GM12873 (cell line): ENCODE results near the gene SIRT6.

Experiments used
- TF ChIP-seq, protein P1 (sequence below): IDR thresholded peaks from 2 replicates; pipeline ENCODE4 v1.5.1; 2012; ENCODE audit warnings: low read depth, mild to moderate bottlenecking, moderate library complexity, low read length, control low read depth; ENCODE audit not compliant: insufficient read depth; ENCODE audit errors: missing control alignments

The SIRT6 gene

DNA sequence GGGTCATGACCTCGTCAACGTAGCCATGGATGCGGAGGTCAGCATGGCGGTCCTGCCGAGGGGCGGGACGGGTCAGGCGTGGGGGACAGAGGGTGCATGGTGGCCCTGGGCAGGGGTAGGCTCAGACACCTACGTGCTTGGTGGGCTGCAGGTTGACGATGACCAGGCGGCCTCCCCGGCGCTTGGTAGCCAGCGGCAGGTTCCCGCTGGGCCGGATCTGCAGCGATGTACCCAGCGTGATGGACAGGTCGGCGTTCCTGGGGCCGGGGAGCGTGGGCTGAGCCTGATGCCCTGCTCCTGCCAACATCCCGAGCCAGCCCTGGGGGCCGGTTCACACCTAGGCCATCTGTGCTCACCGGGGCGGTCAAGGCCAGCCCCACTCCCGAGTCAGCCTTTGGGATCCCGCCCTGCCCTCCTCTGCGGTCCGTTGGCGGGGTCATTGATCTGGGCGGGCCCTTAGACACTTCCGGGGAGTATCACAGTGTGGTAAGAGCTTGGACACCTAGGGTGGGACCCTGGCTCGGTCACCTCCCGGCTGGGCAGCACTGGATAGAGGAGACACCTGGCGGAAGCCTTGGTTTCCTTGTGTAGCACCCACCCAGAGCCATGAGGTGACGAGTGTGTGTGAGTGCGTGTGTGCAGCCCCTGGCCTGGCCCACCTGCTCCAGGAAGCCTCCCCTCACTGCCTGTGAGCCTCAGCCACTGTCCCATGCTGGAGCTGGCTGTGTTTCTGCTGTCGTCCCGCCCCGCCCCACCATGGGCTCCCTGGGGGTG is 7.3 kb downstream of the SIRT6 start:
- TF ChIP-seq, protein P1, sequence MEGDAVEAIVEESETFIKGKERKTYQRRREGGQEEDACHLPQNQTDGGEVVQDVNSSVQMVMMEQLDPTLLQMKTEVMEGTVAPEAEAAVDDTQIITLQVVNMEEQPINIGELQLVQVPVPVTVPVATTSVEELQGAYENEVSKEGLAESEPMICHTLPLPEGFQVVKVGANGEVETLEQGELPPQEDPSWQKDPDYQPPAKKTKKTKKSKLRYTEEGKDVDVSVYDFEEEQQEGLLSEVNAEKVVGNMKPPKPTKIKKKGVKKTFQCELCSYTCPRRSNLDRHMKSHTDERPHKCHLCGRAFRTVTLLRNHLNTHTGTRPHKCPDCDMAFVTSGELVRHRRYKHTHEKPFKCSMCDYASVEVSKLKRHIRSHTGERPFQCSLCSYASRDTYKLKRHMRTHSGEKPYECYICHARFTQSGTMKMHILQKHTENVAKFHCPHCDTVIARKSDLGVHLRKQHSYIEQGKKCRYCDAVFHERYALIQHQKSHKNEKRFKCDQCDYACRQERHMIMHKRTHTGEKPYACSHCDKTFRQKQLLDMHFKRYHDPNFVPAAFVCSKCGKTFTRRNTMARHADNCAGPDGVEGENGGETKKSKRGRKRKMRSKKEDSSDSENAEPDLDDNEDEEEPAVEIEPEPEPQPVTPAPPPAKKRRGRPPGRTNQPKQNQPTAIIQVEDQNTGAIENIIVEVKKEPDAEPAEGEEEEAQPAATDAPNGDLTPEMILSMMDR, result no peak

DNA sequence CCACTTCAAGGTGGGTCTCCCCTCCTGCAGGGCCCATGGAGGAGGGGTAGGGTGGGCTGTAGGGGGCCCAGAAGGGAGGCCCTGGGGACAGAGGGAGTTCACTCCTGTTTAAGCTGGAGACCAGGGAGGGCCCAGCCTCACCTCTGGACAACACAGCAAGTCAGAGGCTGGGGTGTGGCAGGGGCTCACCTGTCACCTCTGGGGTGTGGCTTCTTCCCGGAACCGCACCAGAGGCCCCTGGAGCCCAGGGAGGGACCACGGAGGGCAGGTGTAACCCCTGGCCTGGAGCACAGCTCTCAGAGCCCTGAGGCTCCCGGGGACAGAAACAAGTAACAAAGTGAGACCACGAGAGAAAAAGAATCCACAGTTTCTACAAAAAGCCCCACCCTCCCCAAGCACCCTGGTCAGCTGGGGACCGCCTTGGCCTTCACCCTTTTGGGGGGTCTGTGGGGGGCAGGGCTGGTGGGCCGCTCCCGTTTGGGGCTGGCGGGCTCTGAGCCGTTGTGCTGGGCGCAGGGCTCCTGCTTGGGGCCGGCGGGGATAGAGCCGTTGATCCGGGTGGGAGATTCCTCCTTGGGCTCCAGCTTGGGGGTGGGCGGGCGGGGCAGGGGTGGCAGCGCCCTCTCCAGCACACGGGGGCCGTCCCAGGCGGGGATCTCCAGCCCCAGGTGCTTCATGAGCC is 8.0 kb downstream of the SIRT6 start:
- TF ChIP-seq, protein P1, result no peak

DNA sequence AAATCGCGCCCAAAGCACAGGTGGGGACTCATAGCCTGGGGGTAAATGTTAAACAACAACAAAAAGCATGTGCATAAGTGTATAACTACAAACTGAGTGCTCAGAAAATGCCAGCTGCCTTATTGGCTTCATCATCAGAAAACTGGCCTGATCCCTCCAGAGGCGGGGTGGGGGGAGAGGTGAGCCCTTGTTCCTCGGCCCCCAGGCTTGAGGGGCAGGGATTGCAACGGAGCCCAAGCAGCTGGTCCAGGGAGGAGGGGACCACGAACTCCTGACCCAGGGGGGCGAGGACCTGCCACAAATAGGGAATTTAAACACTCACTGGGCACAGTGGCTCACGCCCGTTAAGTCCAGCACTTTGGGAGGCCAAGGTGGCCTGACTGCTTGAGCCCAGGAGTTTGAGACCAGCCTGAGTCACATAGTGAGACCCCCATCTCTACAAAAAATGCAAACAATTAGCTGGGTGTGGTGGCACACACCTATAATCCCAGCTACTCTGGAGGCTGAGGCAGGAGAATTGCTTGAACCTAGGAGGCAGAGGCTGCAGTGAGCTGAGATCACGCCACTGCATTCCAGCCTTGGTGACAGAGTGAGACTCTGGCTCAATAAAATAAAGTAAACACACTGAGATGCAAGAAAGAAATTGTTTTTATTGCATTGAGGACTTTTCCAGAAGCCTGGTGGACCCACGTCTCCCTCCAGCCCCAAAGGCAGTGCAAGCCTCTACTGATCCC is 8.7 kb downstream of the SIRT6 start:
- TF ChIP-seq, protein P1, result no peak

DNA sequence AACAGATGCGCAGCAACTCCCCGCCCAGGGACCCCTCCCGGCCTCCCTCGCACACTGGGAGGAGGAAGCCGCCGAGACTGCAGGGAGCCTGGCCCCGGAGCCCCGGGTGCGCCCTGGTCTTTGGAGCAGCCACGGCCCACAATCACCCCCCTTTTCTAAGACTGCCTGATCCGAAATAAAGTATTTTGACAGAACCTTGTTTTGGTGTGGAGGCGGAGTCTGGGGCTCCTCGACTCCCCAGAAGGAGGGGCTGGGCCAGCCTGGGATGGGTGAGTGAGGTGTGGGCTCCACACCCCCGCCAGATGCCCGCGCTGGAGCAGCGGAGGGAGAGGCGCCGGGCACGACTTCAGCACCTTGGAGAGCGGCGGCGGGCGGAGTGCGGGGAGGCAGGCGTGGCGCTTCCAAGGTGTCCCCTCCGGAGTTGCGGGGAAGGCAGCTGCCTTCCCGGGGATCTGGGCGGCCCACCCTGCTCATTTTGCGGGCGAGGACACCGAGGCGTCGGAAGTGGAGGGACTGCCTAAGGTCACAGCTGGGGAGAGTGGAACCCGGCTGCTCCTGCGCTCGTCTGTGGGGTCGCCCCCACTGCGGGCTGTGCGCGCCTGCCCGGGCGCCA is 9.4 kb downstream of the SIRT6 start:
- TF ChIP-seq, protein P1, result no peak

DNA sequence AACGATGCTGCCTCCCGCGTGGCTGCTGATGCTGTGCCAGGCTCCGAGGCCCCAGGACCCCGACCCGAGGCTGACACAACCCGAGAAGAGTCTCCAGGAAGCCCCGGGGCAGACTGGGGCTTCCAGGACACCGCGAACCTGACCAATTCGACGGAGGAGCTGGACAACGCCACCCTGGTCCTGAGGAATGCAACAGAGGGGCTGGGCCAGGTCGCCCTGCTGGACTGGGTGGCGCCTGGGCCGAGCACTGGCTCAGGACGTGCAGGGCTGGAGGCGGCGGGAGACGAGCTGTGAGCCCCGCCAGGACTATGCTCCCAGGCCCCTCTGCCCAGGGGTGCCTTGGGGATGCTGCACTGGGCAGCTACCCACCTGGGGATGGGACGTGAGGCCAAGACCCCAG is 10.7 kb downstream of the SIRT6 start:
- TF ChIP-seq, protein P1, result no peak

DNA sequence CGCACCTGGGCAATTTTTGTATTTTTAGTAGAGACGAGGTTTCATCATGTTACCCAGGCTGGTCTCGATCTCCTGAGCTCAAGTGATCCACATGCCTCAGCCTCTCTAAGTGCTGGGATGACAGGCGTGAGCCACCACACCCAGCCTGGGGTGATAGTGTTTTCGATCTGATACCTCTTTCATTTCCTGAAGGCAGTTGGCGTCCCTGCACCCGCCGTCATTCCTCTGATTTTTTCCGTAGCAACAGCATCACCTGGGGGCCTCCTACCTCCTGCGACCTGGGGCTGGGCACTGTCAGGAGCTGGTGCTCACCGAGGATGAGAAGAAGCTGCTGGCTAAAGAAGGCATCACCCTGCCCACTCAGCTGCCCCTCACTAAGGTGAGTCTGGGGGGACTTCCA is 18.1 kb downstream of the SIRT6 start:
- TF ChIP-seq, protein P1, result no peak

DNA sequence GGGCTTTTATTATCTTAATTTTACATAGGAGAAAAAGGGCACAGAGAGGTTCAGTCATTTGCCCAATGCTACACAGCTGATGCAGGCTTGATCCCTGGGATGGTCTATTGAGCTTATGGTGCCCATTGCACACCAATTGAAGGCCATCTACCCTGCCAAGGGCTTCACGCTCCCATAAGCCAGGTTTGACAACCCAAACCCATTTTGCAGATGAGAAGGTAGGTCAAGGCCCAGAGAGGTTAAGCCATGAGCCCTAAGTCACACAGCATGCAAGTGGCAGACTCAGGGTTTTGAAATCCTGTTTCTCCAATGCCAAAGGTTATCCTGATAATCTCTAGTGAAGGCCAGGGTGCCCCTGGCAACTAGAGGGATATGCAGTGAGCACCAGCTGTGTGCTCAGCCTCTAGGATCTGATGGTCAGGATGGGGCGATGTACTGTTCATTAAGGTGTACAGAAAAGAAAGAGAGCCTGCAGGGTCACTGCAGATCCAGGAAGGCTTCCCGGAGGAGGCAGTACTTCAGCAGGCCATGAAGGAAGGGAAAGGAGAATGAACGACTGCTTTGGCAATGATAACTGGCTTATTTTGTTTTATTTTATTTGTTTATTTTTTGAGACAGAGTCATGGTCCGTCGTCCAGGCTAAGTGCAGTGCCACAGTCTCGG is 20.8 kb downstream of the SIRT6 start:
- TF ChIP-seq, protein P1, result no peak
